Left ventricle myocardium superior (tissue), 1 donor: ENCODE measurements around the gene DMWD. TPM values are rescaled to one million over a fixed set of nuclear protein-coding genes. Genes with fewer than 3 reads are reported as not detected.

Experiments
- ATAC-seq: fragments of 200-7000 bp; cut with Tn5 transposase; one replicate; pipeline ENCODE4 v1.9.1; 2020; ENCODE audit warnings: mild to moderate bottlenecking, moderate library complexity
- DNase-seq: peaks from one replicate; pipeline ENCODE4 v3.0.0-alpha.2; 2020
- intact Hi-C: fragments of 100-400 bp; cut with micrococcal nuclease; formaldehyde crosslinking; loops from one replicate; pipeline ENCODE4 v1.11.0; 2022
- long read RNA-seq: library from polyadenylated mRNA; unstranded; transcript quantifications from one replicate; pipeline ENCODE4 v2.0.0, GENCODE V29; 2021
- total RNA-seq: library from RNA; stranded (reverse); fragmentation: NEBNext Ultra II Directional; extraction: Animal tissue kit (Norgen Biotek cat#: 25700); gene quantifications from one replicate; pipeline ENCODE4 v1.2.1, GENCODE V29; 2021
- donor health status: DM: no; HTN: yes; CAD: no; lungs with severe emphysema.

DMWD gene, protein sequence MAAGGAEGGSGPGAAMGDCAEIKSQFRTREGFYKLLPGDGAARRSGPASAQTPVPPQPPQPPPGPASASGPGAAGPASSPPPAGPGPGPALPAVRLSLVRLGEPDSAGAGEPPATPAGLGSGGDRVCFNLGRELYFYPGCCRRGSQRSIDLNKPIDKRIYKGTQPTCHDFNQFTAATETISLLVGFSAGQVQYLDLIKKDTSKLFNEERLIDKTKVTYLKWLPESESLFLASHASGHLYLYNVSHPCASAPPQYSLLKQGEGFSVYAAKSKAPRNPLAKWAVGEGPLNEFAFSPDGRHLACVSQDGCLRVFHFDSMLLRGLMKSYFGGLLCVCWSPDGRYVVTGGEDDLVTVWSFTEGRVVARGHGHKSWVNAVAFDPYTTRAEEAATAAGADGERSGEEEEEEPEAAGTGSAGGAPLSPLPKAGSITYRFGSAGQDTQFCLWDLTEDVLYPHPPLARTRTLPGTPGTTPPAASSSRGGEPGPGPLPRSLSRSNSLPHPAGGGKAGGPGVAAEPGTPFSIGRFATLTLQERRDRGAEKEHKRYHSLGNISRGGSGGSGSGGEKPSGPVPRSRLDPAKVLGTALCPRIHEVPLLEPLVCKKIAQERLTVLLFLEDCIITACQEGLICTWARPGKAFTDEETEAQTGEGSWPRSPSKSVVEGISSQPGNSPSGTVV
- 64.6 TPM for total RNA-seq
- long read RNA-seq, transcript DMWD-205 (2 exons, 643 nt) = minor isoform, 27 of 90 reads
- long read RNA-seq, transcript DMWD-201 (5 exons, 3,305 nt) = major isoform, 29 of 90 reads
- long read RNA-seq, partial matches to known transcripts = 18 of 90 reads
- long read RNA-seq, other reads (novel, unspliced or antisense) = 9 of 90 reads

DNA sequence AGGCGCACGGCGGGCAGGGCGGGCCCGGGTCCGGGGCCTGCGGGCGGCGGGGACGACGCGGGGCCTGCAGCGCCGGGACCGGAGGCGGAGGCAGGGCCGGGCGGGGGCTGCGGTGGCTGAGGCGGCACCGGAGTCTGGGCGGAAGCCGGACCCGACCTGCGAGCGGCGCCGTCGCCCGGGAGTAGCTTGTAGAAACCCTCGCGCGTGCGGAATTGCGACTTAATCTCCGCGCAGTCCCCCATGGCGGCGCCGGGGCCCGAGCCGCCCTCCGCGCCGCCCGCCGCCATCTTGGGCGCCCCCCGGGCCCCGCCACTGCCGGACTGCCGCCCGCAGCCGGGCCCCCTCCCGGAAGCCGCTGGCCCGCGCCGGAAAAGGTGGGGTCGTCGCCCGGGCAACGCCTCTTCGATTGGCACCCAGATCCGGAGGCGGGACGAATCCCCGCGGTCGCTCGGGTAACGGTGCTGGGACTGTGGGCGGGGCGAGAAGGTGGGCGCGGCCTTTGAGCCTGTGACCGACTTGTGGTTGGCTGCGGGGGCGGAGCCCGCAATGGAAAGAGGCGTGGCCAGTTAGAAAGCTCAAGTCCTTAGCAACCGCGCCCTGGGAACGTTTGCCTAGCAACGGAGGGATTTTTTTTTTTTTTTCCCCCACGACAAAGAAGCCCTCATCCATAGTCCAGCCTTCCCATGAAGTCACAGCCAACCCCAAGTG lies at the start of gene DMWD:
TSS of gene DMWD (minus strand) at position 376 of the 708 bp plus-strand sequence. CDS start at position 287, 89 bp downstream.
- peak; percentile 100 for DNase-seq
- peak; percentile 96 for ATAC-seq
- intact Hi-C loops = no loop called here

DNA sequence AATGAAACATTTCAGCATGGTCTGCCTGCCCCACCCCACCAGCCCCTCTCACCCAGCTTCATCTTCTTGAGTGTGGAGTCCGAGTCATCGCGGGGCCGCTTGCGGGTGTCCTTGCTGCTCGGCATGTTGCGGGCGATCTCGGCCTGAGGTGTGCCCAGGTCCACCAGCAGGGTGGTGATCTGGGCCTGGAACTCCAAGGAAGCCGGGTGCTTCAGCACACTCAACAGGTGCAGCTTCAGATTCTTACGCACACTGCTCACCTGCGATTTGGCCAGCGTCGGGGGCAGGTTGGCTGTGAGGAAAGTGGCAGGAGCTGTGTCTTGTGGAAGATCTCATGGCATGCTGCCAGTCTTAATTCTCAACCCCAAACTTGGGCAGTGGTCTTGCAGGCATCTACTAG lies 49.6 kb upstream of the DMWD start:
- DNase-seq (no peak), ATAC-seq (no peak)
- intact Hi-C loops = no loop called here

DNA sequence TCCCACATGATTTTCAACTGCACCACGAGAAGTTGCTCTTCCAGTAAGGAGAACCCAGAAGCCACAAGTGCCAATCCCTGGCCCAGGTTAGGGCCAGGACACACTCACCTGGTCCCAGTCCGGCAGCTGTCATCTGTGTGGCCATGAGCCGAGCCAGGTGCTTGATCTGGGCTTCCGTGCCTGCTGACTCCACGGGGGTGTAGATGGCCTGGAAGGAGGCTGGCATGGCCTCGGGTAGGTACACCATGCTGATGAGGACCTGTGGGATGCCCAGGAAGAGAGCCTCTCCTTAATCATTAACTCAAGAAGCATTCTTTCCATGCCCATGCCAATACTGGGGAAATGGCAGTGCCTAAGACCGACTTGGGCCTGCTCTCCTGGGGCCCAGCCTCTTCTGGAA lies 42.3 kb upstream of the DMWD start:
- no peak for ATAC-seq
- no peak for DNase-seq
- intact Hi-C loops = no loop called here

DNA sequence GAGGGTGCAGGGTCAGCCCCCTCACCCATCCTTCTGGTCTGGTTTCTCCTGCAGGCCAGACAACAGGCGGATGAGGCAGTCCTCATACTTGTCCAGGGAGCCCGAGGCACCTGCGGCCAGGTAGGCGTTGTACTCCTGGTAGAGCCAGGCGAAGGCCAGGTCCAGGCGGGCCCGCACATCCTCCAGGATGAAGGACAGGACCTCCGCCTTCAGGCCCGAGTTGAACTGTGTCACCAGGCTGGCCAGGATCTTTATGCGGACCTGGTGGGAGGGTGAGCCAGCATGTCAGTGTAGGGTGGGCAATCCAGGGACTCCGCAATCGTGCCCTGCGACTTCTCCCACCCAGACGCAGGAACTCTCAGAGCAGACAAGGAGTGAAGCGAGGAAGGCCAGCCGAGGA lies 36.3 kb upstream of the DMWD start:
- ATAC-seq = no peak
- intact Hi-C loops = no loop called here
- no peak for DNase-seq

DNA sequence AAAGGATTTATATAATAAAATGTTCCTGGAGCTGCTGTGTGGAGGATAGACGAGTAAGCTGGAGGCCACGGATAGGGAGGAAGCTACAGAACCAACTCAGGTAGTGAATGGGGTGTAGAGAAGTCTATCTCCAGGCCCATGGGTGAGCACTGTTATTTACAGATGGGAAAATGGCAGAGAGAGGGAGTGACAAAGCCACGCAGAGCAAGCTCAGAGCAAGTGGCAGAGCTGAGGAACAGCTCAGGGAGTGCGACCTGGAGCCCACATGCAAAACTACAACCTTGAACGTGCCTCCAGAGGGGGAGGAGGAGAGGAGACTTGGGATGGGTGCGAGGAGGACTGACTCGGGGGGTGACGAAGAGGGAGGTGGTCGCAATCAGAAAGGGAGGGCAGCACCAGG lies 35.9 kb upstream of the DMWD start:
- DNase-seq (no peak), ATAC-seq (no peak)
- intact Hi-C loops = no loop called here

DNA sequence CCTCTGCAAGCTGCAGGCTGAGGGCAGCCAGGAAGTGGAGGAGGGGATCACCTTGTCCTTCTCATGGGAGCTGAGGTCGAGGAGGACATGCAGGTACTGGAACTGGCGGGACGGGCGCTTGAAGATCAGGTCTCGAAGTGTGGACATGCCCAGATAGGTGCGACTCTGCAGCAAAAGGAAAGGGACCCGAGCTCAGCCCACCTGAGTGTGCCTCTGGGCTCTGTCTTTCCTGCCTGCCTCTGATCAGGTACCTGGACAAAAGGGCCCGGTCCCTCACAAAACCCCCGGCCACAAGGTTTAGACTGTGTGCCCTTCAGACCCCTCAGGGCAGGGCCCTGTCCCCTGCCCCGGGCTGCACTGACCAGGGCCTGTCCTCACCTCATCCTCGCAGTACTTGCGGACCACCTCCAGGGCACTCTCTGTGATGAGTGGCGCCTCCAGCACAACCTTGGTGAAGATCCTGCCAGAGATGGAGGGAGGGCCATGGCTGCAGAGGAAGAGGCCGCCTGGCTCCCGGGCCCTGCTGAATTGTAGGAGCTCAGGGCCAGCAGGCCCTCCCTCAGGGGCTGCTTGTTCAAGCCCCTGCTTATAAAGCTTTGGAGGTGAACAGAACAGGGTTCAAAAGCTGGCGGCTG lies 34.9 kb upstream of the DMWD start:
- DNase-seq (no peak), ATAC-seq (no peak)
- intact Hi-C loops = no loop called here

DNA sequence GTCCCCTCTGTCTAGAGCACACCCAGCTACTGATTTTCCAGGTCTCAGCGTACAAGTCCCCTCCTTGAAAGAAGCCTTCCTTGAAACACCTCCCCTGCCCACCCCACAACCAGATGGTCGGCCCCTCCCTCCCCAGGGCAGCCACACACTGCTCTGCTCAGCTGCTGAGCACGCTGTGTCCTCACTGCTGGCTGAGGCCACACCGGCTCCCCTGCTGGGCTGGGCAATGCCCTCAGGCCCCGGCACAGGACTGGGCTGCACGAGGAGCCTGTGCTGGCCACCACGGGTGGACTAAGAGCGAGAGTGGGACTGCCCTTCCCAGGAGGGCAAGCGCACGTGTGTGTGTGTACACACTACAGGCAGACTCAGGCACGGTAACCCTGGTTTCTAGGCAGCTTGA lies 34.3 kb upstream of the DMWD start:
- intact Hi-C loops = no loop called here
- DNase-seq (no peak), ATAC-seq (no peak)

DNA sequence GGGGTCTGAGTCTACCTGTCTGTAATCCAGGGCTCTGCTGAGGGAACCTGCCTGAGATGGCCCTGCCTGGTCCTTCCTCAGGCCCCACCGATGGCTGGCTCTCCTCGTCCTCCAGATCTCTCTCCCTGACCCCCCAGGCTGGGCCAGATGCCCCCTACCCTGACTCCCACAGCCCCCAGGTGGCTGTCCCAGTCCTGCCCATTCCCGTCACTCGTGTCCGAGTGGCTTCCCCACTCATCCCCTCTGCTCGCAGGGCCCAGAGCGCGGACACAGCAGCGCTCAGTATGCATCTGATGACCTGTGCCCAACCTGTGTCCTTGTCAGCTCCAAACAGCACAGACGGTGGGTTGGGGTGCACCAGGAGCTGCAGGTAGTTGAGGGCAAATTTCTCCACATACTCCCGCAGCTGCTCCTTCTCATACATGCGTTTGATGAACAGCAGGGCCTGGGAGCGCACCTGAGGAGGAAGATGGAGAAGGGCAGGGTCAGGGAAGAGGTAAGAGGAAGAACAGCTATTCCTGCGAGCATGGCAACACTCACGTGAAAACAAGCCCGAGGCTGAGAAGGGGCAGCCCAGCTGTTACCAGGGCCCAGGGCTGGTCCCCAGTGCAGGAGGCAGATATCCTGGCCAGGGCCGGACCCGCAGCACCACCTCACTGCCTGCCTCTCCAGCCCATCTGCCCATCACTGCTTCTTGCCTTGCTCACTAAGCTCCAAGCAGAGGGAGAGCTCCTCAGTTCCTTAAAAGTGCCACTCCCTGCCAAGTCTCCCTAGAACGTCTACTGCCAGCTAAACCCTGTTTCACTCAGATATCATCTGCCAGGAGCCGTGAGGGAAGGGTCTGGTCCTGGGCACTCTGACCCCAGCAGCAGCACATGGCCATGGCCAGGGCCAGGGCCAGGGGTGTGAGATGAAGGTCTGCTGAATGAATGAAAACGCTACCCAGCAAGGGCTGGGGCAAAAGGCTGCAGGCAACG lies 33.6 kb upstream of the DMWD start:
- no peak for ATAC-seq

DNA sequence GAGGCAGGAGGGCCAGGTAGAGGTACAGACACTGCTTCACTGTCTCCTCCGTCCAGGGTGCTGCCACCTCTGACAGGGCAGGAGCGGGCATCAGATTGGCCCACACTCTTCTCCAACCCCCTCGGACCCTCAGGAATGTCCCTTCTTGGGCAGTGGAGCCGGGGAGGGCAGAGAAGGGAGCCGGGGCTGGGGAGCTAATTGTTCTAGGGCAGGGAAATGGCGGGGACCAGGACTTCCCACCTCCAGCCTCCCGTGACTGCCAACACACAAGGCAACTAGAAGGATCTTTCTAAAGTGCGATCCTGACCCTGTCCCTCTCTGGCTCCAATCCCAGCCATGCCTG lies 32.6 kb upstream of the DMWD start:
- DNase-seq (no peak), ATAC-seq (no peak)
- intact Hi-C loops = no loop called here

More for the DNA sequence above, 33.6 kb upstream of the DMWD start:
- intact Hi-C loops = no loop called here
- no peak for DNase-seq

DNA sequence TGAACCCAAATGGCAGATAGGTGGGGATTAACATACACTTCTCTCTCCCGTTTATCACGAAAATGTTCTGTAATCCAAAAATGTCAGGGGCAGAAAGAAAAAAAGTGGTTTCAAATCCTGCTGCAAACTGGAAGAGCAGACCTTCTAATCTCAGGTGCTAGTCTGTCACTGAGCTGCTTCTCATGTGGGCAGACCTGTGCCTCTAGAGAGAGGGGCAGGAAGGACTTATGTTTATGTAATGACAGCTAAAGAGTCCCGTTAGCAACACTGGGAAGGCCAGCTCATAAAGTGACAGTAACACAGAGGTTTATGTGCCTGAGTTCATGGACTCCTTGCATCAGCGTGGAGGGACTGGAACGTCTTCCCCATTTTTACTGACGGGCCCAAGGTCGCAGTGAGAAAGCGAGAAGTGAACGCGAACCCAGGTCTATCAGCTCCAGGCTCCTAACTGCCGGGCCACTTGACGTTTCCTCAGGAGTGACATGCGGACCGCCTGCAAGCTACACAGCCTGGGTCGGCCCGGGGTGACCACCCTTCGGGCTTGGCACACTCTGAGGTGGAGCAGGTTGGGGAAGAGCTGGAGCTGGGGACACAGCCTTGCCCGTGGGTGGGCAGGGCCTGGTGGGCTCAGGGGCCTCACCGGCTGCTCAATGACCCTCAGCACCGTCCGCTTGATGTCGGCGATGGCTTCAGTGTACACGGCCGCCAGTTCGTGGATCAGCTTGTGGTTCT lies 32.1 kb upstream of the DMWD start:
- ATAC-seq = no peak
- DNase-seq = no peak
- intact Hi-C loops = no loop called here

DNA sequence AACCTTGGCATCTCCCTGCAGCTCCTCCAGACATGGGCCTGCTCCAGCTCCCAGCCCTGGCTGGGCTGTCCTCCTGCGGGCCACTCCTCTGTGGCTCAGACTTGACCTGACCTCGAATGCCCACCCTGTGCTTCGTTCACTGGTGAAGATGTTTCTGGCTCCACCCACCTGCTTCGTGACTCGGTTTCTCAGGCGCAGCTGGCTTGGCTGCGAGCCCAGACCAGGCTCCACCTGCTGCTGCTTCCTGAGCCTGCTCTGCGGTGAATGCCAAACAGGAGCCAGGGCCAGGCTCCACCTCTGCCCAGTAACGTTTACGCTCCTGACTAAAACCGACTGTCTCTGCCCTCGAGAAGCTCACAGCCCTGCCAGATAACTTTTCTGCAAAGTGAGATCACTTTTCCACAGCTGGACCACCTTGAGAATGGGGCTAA lies 31.4 kb upstream of the DMWD start:
- intact Hi-C loops = no loop called here
- ATAC-seq (peak; percentile 12), DNase-seq (no peak)

DNA sequence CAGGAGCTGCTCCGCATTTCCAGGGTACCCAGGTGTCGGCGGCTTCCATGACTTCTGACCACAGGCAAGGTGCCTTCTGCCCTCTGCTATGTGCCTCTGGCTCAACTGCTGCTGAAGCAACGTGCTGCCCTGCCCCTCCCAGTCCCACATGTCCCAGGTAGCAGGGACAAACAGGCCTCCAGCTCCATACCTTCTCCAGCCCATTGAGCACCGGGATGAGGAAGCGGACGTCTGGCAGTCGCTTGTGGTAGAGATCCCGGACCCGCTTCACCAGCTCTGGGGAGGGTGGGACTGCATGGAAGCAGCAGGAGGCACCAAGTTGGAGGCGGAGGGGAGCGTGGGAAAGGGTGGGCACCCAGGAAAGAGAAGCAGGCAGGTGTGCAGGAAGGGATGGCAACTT lies 30.5 kb upstream of the DMWD start:
- no peak for ATAC-seq
- DNase-seq = no peak
- intact Hi-C loops = no loop called here

DNA sequence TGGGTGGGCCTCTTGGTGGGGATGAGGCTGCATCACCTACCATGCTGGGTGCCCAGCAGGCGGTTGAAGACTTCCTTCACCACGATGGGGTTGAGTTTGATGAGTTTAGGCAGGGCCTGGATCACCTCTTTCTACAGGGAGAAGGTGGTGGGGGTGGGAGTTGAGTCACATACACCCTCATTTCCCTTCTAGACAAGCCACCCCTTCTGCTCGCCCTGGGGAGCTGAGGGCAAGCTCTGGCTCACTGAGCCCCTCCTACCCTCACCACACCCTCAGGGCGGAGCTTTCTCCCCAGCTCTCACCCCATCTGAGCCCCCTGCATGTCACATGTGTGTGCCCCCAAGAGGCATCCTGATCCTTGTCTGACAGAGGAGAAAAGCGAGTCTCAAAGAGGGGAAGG lies 30.1 kb upstream of the DMWD start:
- ATAC-seq (no peak), DNase-seq (no peak)
- intact Hi-C loops = no loop called here

DNA sequence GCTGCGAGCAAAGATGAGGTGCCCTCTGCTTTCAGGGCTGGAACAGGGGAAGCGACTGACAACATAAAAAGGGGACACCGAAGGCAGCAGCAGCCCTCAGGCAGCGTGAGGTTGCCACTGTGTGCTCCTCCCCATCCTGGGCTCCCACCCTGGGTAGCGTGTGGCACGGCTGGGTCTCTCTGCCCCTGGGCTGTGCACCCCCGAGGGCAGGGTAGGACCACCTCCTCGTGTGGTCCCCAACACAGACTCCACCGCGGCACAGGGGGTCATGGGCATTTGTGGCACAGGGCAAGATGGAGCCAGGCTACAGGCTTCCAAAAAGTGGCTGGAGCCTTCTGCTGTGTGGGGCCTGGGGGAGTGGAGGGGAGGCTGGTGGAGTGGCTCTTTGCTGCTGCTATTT lies 28.9 kb upstream of the DMWD start:
- ATAC-seq (no peak), DNase-seq (no peak)
- intact Hi-C loops = no loop called here

DNA sequence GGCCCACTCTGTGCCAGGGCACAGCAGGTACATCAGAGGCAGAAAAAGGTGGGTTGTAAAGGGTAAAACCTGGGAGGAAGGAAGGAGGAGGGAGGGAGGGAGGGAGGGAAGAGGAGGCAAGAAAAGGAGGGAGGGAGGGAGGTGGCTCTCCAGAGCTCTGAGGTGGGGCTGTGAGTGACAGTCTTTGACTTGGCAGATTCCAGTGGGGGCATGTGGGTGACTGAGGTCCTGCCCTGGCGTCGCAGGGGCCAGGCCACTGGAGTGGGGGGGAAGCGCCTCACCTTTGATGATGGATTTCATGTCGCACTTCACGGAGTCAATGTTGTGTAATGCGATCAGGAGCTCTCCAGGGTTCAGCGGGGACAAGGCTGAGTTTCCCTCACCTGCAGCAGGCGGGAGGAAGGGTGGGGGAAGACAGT lies 28.5 kb upstream of the DMWD start:
- DNase-seq = no peak

DNA sequence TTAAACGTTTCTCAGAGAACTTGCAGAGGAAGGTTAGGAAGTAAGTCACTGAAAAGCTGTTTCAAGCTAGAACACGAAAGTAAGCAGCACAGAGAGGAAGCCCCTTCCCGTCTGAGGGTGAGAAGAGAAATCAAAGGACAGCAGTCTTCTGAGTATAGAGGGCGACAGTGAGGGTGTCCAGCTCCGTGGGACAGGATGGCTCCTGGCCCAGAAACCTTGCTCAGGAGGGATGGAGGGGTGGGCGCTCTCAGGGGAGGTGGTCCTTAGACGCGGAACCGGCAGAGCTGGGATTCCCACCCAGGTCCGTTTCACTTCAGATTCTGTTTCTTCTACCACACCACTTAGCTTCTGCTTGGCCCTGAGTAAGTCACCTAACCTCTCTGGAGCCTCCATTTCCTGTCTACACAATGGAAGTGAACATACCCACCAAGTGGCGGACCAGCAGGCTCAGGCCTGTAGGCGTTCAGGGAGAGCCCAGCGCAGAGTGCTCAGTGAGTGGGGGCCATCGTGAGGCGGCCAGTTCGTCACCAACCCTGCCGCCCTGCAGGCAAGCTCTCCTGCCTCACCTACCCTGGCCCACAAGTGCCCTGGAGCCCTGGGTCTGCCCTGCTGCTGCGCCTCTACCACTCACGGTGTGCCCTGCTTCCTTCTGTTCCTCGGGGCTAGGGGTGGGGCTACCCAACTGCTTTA lies 27.9 kb upstream of the DMWD start:
- intact Hi-C loops = no loop called here
- no peak for DNase-seq
- ATAC-seq = no peak

More for the DNA sequence above, 28.5 kb upstream of the DMWD start:
- no peak for ATAC-seq
- intact Hi-C loops = no loop called here

DNA sequence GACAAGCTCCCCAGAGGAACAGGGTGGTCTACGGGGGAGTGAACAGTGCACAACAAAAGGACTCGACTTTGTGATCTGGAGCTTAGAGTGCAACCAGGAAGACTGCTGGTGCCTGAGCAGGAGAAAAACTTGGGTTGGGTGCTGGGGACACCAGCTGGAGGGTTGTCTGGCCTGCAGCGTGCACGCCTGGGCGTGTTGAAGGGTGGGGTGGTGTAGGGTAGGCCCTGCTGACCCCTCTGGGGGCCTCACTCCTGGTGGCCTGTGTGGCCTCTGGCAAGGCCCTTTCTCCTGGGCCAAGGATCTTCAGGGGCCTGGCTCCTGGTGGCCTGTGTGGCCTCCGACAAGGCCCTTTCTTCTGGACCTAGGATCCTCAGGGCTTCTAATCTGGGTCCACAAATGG lies 27.1 kb upstream of the DMWD start:
- ATAC-seq = no peak
- no peak for DNase-seq
- intact Hi-C loops = no loop called here
